ENCODE measurements around the gene ALKBH8.

The ALKBH8 gene, protein sequence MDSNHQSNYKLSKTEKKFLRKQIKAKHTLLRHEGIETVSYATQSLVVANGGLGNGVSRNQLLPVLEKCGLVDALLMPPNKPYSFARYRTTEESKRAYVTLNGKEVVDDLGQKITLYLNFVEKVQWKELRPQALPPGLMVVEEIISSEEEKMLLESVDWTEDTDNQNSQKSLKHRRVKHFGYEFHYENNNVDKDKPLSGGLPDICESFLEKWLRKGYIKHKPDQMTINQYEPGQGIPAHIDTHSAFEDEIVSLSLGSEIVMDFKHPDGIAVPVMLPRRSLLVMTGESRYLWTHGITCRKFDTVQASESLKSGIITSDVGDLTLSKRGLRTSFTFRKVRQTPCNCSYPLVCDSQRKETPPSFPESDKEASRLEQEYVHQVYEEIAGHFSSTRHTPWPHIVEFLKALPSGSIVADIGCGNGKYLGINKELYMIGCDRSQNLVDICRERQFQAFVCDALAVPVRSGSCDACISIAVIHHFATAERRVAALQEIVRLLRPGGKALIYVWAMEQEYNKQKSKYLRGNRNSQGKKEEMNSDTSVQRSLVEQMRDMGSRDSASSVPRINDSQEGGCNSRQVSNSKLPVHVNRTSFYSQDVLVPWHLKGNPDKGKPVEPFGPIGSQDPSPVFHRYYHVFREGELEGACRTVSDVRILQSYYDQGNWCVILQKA

DNA sequence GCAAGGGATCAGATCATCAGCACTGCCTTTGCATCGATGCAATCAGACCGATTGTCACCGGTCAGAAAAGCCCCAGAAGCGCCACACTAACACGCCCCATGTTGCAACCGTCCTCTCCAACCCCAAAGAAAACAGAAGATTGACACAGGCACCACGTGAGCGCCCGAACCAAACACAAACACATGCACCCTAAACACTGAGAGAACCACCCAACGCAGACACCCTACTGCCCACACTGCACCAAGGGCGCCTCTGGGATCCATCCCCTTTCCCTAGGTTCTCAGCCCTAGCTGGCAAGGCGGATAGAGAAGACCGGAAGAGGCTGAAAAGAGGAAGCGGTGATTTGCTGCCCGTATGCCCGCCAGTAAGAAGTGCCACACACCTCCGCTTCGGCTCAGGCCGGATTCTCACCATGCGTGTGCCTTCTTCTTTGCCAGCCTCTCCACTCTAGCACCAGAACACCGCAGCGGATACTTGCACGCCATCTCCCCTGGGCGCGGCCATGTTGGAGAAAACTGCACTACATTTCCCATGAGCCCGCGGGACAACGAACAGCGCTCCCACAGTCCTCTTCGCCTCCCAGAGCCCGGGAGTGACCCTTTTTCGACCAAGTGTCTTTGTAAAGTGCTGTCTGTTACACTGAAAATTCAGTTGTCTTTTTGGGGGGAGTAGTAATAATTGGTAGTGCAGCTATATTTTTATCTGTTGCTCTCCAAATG is at the start of gene ALKBH8:
Gene ALKBH8 (minus strand): TSS at position 517 of the 719 bp plus-strand sequence. CDS start 4,842 bp downstream, outside the sequence.
- Histone ChIP-seq H3K9me3 (ENCODE audit: control insufficient read depth, low read length) (no peaks in the 10 kb centered on the region), H3K9ac (ENCODE audit: low read length) (peak within 1 kb of the TSS; percentile 93), H3K36me3 (ENCODE audit: control insufficient read depth, insufficient read depth, low read length, severe bottlenecking) (no peaks in the 10 kb centered on the region), H3K4me1 (ENCODE audit: control insufficient read depth, insufficient read depth, low read length) (peaks cover 41% of the 10 kb centered on the region), H3K27me3 (replicated peaks; ENCODE audit: control insufficient read depth, insufficient read depth, low read length) (no peaks in the 10 kb centered on the region), H3K4me3 (ENCODE audit: low read length) (peak within 1 kb of the TSS; percentile 98)
- DNase-seq (ENCODE audit: low read depth): peak; percentile 89

DNA sequence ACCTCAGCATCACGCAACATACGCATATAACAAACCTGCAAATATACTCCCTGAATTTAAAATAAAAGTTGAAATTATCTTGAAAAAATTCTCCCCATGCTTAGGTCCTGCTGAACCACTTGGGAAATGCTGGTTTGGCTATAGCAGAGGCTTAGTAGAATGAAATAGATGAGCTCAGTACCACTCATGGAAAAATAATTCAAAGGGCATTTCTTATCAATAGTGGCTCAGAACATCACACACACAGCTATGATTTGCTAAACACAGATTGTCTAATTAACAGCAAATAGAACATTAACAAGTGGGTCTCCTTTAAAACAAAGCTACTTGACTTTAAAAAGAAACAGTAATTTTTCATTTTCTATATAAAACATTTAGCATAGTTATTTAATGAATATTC is 46.9 kb upstream of the ALKBH8 start:
- no peak for DNase-seq (ENCODE audit: low read depth)
- Histone ChIP-seq H3K36me3 (ENCODE audit: control insufficient read depth, insufficient read depth, low read length, severe bottlenecking) (no peaks in the 10 kb centered on the region), H3K9me3 (ENCODE audit: control insufficient read depth, low read length) (no peaks in the 10 kb centered on the region), H3K4me1 (ENCODE audit: control insufficient read depth, insufficient read depth, low read length) (peaks cover 9% of the 10 kb centered on the region), H3K4me3 (ENCODE audit: low read length) (no peak overlapping the region), H3K9ac (ENCODE audit: low read length) (no peak overlapping the region), H3K27me3 (replicated peaks; ENCODE audit: control insufficient read depth, insufficient read depth, low read length) (peaks cover 9% of the 10 kb centered on the region)

DNA sequence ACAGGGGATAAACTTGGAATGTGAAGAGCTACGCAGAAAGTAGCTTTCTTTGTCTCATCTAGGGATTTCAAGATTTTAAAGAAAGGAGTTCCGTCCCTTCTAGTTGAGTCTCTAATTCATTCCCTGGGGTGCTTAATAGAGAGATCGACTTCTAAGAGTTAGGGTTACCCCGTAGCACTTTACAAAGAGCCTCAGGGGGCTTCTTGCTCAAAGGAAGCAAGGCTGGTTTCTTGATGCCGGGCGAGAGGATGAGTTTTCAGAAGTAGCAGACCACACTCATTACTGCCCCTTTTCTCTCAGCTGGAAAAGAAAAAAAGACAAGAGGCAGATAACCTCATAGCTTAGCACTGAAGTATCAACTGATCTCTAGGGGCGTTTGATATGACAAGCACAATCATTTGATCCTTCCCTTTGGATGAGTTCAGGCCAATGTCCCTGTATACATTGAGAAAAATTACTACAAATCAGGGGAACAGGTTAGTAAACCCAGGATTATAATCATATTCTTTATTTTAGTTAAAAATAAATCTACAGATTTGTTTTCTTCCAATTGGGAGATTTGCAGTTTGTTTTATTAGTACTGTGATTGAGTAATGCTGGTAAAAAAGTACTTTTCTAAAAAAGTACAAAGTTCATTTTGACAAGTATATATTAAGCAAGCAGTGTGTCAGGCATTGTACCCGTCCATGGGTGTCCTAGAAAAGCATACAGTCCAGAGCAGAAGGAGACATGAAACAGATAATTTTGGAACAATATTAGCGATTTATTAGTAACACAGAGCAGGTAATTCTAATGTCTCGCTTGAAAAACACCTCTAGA is 44.1 kb upstream of the ALKBH8 start:
- Histone ChIP-seq H3K9me3 (ENCODE audit: control insufficient read depth, low read length) (no peaks in the 10 kb centered on the region), H3K36me3 (ENCODE audit: control insufficient read depth, insufficient read depth, low read length, severe bottlenecking) (no peaks in the 10 kb centered on the region), H3K9ac (ENCODE audit: low read length) (no peak overlapping the region), H3K4me1 (ENCODE audit: control insufficient read depth, insufficient read depth, low read length) (peaks cover 9% of the 10 kb centered on the region), H3K27me3 (replicated peaks; ENCODE audit: control insufficient read depth, insufficient read depth, low read length) (peaks cover 14% of the 10 kb centered on the region), H3K4me3 (ENCODE audit: low read length) (no peak overlapping the region)
- DNase-seq (ENCODE audit: low read depth): no peak

- Histone ChIP-seq H3K27me3 (replicated peaks; ENCODE audit: control insufficient read depth, insufficient read depth, low read length) (peaks cover 22% of the 10 kb centered on the region), H3K36me3 (ENCODE audit: control insufficient read depth, insufficient read depth, low read length, severe bottlenecking) (no peaks in the 10 kb centered on the region), H3K9me3 (ENCODE audit: control insufficient read depth, low read length) (no peaks in the 10 kb centered on the region), H3K4me3 (ENCODE audit: low read length) (no peak overlapping the region), H3K9ac (ENCODE audit: low read length) (no peak overlapping the region), H3K4me1 (ENCODE audit: control insufficient read depth, insufficient read depth, low read length) (peaks cover 9% of the 10 kb centered on the region)
- DNase-seq (ENCODE audit: low read depth): no peak
Measured at GRCh38 chr11:107608809-107609208, 43.3 kb upstream of the ALKBH8 start.

- Histone ChIP-seq H3K36me3 (ENCODE audit: control insufficient read depth, insufficient read depth, low read length, severe bottlenecking) (no peaks in the 10 kb centered on the region), H3K4me1 (ENCODE audit: control insufficient read depth, insufficient read depth, low read length) (peaks cover 9% of the 10 kb centered on the region), H3K4me3 (ENCODE audit: low read length) (no peak overlapping the region), H3K27me3 (replicated peaks; ENCODE audit: control insufficient read depth, insufficient read depth, low read length) (peaks cover 29% of the 10 kb centered on the region), H3K9ac (ENCODE audit: low read length) (no peak overlapping the region), H3K9me3 (ENCODE audit: control insufficient read depth, low read length) (no peaks in the 10 kb centered on the region)
- DNase-seq (ENCODE audit: low read depth): no peak
Measured at GRCh38 chr11:107606141-107606540, 40.6 kb upstream of the ALKBH8 start.

DNA sequence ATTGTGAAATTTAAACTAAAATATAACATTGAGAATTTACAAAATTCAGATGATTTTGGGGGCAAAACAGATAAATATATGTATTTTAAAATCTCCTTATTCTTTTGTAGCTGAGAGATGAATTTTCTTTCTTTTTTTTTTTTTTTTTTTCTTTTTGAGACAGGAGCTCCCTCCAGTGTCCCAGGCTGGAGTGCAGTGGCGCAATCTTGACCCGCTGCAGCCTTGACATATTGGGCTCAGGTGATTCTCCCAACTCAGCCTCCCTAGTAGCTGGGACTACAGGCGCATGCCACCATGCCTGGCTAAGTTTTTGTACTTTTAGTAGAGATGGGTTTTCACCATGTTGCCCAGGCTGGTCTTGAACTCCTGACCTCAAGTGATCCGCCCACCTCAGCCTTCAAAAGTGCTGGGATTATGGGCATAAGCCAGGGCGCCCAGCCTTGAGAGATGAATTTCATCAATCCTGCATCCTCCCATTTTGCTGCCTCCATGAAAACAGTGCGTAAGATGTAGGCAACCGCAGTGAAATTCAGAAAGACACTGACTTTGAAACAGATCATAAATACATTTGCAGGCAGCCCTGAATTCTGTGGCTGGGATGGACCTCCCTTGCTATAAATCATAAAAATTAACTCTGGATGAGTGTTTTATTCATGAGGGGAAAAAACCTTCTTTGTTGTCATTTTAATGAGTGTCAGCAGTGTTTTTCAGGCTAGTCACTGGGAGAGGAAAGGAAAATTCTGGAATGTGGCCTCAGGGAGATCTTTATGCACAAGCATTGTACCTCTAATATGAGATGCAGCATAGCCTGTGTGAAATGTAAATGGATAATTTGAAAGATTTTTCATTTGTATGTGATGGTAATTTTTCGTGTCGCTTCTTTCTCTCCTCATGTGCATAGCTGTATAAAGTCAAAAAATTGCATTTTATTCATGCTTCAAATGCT is 39.8 kb upstream of the ALKBH8 start:
- Histone ChIP-seq H3K4me1 (ENCODE audit: control insufficient read depth, insufficient read depth, low read length) (peaks cover 9% of the 10 kb centered on the region), H3K9ac (ENCODE audit: low read length) (no peak overlapping the region), H3K36me3 (ENCODE audit: control insufficient read depth, insufficient read depth, low read length, severe bottlenecking) (no peaks in the 10 kb centered on the region), H3K27me3 (replicated peaks; ENCODE audit: control insufficient read depth, insufficient read depth, low read length) (peaks cover 32% of the 10 kb centered on the region), H3K4me3 (ENCODE audit: low read length) (no peak overlapping the region), H3K9me3 (ENCODE audit: control insufficient read depth, low read length) (no peaks in the 10 kb centered on the region)
- no peak for DNase-seq (ENCODE audit: low read depth)

- H3K4me1 ChIP-seq (ENCODE audit: control insufficient read depth, insufficient read depth, low read length): no peaks in the 10 kb centered on the region
- DNase-seq (ENCODE audit: low read depth): no peak
- peaks cover 28% of the 10 kb centered on the region for H3K27me3 ChIP-seq (replicated peaks; ENCODE audit: control insufficient read depth, insufficient read depth, low read length)
- H3K36me3 ChIP-seq (ENCODE audit: control insufficient read depth, insufficient read depth, low read length, severe bottlenecking): no peaks in the 10 kb centered on the region
- no peak overlapping the region for H3K4me3 ChIP-seq (ENCODE audit: low read length)
- no peaks in the 10 kb centered on the region for H3K9me3 ChIP-seq (ENCODE audit: control insufficient read depth, low read length)
- H3K9ac ChIP-seq (ENCODE audit: low read length): no peak overlapping the region
Measured at GRCh38 chr11:107598225-107599139, 32.9 kb upstream of the ALKBH8 start.

DNA sequence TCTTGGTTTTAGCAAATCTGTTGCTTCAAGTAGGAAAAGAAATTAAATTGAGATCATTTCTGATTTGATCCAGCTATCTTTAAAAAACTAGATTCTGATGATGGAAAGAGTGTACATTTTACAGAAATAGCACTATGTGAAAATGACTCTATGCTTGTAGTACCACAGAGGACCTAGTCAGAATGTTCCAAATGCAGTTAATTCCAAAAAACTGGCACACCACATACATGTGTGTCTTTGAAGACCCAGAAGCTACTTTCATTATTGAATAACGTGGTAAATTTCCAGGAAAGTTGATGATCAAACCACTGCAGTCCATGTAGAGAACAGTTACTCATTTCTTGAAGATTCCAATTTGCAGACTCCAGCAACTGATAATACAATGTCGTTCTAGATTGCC is 29.2 kb upstream of the ALKBH8 start:
- Histone ChIP-seq H3K27me3 (replicated peaks; ENCODE audit: control insufficient read depth, insufficient read depth, low read length) (peaks cover 32% of the 10 kb centered on the region), H3K4me1 (ENCODE audit: control insufficient read depth, insufficient read depth, low read length) (peaks cover 11% of the 10 kb centered on the region), H3K4me3 (ENCODE audit: low read length) (no peak overlapping the region), H3K9ac (ENCODE audit: low read length) (no peak overlapping the region), H3K36me3 (ENCODE audit: control insufficient read depth, insufficient read depth, low read length, severe bottlenecking) (no peaks in the 10 kb centered on the region), H3K9me3 (ENCODE audit: control insufficient read depth, low read length) (no peaks in the 10 kb centered on the region)
- no peak for DNase-seq (ENCODE audit: low read depth)

DNA sequence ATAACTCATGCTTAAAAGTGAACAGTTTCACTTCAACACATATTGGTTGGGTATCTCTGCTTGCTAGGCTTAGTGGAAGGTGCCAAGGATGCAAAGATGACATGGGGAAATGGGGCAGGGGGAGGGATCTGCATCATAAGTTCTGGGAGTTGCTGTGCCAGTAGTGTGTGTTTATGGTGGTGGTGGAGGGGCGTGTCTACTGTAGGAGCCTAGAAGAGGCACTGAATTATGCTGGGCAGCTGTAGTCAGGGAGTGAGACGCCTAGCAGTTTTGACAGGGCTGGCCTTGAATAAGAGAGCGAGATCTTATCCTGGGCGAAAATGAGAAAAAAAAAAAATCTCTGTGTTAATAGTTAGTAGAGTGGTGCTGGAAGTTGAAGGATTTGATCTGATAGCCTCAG is 28.4 kb upstream of the ALKBH8 start:
- Histone ChIP-seq H3K9me3 (ENCODE audit: control insufficient read depth, low read length) (no peaks in the 10 kb centered on the region), H3K27me3 (replicated peaks; ENCODE audit: control insufficient read depth, insufficient read depth, low read length) (peaks cover 40% of the 10 kb centered on the region), H3K9ac (ENCODE audit: low read length) (no peak overlapping the region), H3K4me1 (ENCODE audit: control insufficient read depth, insufficient read depth, low read length) (peaks cover 11% of the 10 kb centered on the region), H3K4me3 (ENCODE audit: low read length) (no peak overlapping the region), H3K36me3 (ENCODE audit: control insufficient read depth, insufficient read depth, low read length, severe bottlenecking) (no peaks in the 10 kb centered on the region)
- no peak for DNase-seq (ENCODE audit: low read depth)

All from adipocyte (in vitro differentiated cells).